ENCODE results near the gene ZNF385B.

Gene ZNF385B

GRCh38 chr2:179432751-179433150 lies 428.7 kb downstream of the ZNF385B start:
- DNase-seq = no peak

GRCh38 chr2:179429597-179429996 lies 431.8 kb downstream of the ZNF385B start:
- no peak for DNase-seq

- no peak for DNase-seq
Measured at GRCh38 chr2:179429060-179429471, 432.3 kb downstream of the ZNF385B start.

- no peak for DNase-seq
Measured at GRCh38 chr2:179428649-179429048, 432.8 kb downstream of the ZNF385B start.

GRCh38 chr2:179427065-179427464 lies 434.3 kb downstream of the ZNF385B start:
- no peak for DNase-seq

GRCh38 chr2:179424571-179424970 lies 436.8 kb downstream of the ZNF385B start:
- DNase-seq = no peak

GRCh38 chr2:179422037-179422643 lies 439.3 kb downstream of the ZNF385B start:
- DNase-seq = no peak

- DNase-seq = no peak
Measured at GRCh38 chr2:179417436-179417949, 443.9 kb downstream of the ZNF385B start.

GRCh38 chr2:179412112-179412511 lies 449.3 kb downstream of the ZNF385B start:
- DNase-seq = no peak

GRCh38 chr2:179410552-179411356 lies 450.7 kb downstream of the ZNF385B start:
- DNase-seq = no peak

- DNase-seq = no peak
Measured at GRCh38 chr2:179403624-179404023, 457.8 kb downstream of the ZNF385B start.

- DNase-seq = no peak
Measured at GRCh38 chr2:179393481-179393880, 467.9 kb downstream of the ZNF385B start.
